GM12878 (cell line): Measurements from ENCODE around the gene ITGBL1.

Experiments used
- CHD1 ChIP-seq: IDR thresholded peaks from 2 replicates; pipeline ENCODE4 v1.6.1; 2012; ENCODE audit warnings: low read depth, low read length, improper control_type of control experiment
- CHD2 ChIP-seq: IDR thresholded peaks from 2 replicates; pipeline ENCODE4 v1.6.1; 2011; ENCODE audit warnings: low read depth, low read length, improper control_type of control experiment, borderline replicate concordance
- CTCF ChIP-seq, 3 experiments: IDR thresholded peaks in 2 of 3; conservative IDR thresholded peaks in 1 of 3; 2 replicates each; pipeline ENCODE4 v1.5.1; 2011; ENCODE audit warnings: low read depth in 3 of 3, low read length in 3 of 3, mild to moderate bottlenecking in 3 of 3, control low read depth in 2 of 3, moderate library complexity in 2 of 3, inconsistent platforms in 1 of 3, mixed read lengths in 1 of 3; ENCODE audit not compliant: control insufficient read depth in 2 of 3, insufficient read depth in 1 of 3; ENCODE audit errors: extremely low read depth in 1 of 3
- JUND ChIP-seq: IDR thresholded peaks from 2 replicates; pipeline ENCODE4 v1.6.1; 2012; ENCODE audit warnings: low read depth, mild to moderate bottlenecking, low read length, improper control_type of control experiment, moderate library complexity
- MAX ChIP-seq: IDR thresholded peaks from 2 replicates; pipeline ENCODE4 v1.6.1; 2012; ENCODE audit warnings: low read depth, low read length, improper control_type of control experiment
- POLR2A ChIP-seq: IDR thresholded peaks from 2 replicates; pipeline ENCODE4 v1.6.1; 2011; ENCODE audit warnings: low read depth, mild to moderate bottlenecking, low read length
- RFX5 ChIP-seq: IDR thresholded peaks from 2 replicates; pipeline ENCODE4 v1.6.1; 2011; ENCODE audit warnings: low read depth, low read length, improper control_type of control experiment
- SIN3A ChIP-seq: IDR thresholded peaks from 2 replicates; pipeline ENCODE4 v1.6.1; 2012; ENCODE audit warnings: low read depth, low read length, improper control_type of control experiment
- SMARCA5 ChIP-seq: fragments of 450-650 bp; IDR thresholded peaks from 2 replicates; pipeline ENCODE4 v1.6.1; 2017; ENCODE audit warnings: mild to moderate bottlenecking
- SMC3 ChIP-seq: IDR thresholded peaks from 2 replicates; pipeline ENCODE4 v1.6.1; 2011; ENCODE audit warnings: low read length, improper control_type of control experiment, borderline replicate concordance
- TCF7 ChIP-seq: IDR thresholded peaks from 2 replicates; pipeline ENCODE4 v1.6.1; 2014; ENCODE audit warnings: antibody characterized with exemption, borderline replicate concordance
- USF2 ChIP-seq: IDR thresholded peaks from 2 replicates; pipeline ENCODE4 v1.6.1; 2011; ENCODE audit warnings: low read depth, low read length, improper control_type of control experiment, borderline replicate concordance

- TF ChIP-seq SIN3A (no peak), RFX5 (no peak), CHD2 (no peak), CTCF (IDR thresholded peaks at IDR 0.05 in 2 of 3, conservative IDR thresholded peaks at IDR 0.05 in 1 of 3; ENCODE audit: control insufficient read depth in 2 of 3, extremely low read depth in 1 of 3, insufficient read depth in 1 of 3, low read depth in 3 of 3, low read length in 3 of 3) (no peak), POLR2A (no peak), MAX (no peak), JUND (no peak), SMC3 (no peak), TCF7 (no peak), SMARCA5 (no peak), CHD1 (no peak), USF2 (no peak)
These were observed 117.9 kb downstream of the ITGBL1 start for GRCh38 chr13:101570410-101570809.
